Glutamatergic neuron (in vitro differentiated cells): ENCODE measurements around the gene SPOCK1. TPM values are rescaled to one million over a fixed set of nuclear protein-coding genes. Genes with fewer than 3 reads are reported as not detected.

Source experiments
- DNase-seq: peaks from one replicate; pipeline ENCODE4 v3.0.0; 2022
- H3K27ac Mint-ChIP-seq: one replicate; pipeline ENCODE4 v1.8.0; 2020; ENCODE audit warnings: mild to moderate bottlenecking, mixed read lengths, inconsistent platforms; ENCODE audit not compliant: unreplicated experiment
- H3K27me3 Mint-ChIP-seq: one replicate; pipeline ENCODE4 v1.8.0; 2020; ENCODE audit warnings: mild to moderate bottlenecking, moderate library complexity, mixed read lengths, inconsistent platforms; ENCODE audit not compliant: unreplicated experiment
- H3K36me3 Mint-ChIP-seq: one replicate; pipeline ENCODE4 v1.8.0; 2020; ENCODE audit warnings: mild to moderate bottlenecking, mixed read lengths, inconsistent platforms; ENCODE audit not compliant: unreplicated experiment
- H3K4me1 Mint-ChIP-seq: one replicate; pipeline ENCODE4 v1.8.0; 2020; ENCODE audit warnings: mild to moderate bottlenecking, low read depth, mixed read lengths, inconsistent platforms; ENCODE audit not compliant: unreplicated experiment
- H3K4me3 Mint-ChIP-seq: one replicate; pipeline ENCODE4 v1.8.0; 2020; ENCODE audit warnings: mild to moderate bottlenecking, mixed read lengths, inconsistent platforms; ENCODE audit not compliant: unreplicated experiment
- H3K9me3 Mint-ChIP-seq: one replicate; pipeline ENCODE4 v1.8.0; 2020; ENCODE audit warnings: mild to moderate bottlenecking, moderate library complexity, mixed read lengths, inconsistent platforms; ENCODE audit not compliant: unreplicated experiment
- total RNA-seq: library from RNA; stranded (reverse); fragmentation: NEBNext Ultra II Directional; extraction: Animal tissue kit (Norgen Biotek cat#: 25700); gene quantifications from one replicate; pipeline ENCODE4 v1.2.1, GENCODE V29; 2021; ENCODE audit not compliant: unreplicated experiment
- TF ChIP-seq, protein P1 (sequence below): fragments of 200-600 bp; sonication (generic); IDR thresholded peaks from one replicate; pipeline ENCODE4 v1.5.0; 2021; ENCODE audit not compliant: partially characterized antibody, unreplicated experiment

The SPOCK1 gene
- total RNA-seq, 1 donor from 2014 or later = 25.4 TPM

DNA sequence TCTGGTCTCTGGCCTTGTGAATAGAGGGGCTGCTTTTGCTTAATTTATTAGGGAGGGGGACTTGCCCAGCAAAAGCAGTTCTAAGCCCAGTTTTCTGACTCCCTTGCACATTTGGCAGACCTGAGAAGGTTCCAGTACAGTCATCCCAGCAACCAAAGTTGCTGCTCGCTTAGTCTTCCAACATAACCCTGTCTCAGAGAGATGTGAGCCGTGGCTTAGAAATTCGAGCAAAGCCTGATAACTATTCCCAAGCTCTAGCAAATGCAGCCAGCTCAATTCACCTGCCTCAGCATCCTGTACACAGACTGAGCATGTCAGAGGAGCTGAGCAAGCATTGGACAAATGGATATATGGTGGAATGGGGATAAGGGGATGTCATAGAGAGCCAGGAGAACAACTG is 401.9 kb downstream of the SPOCK1 start:
- H3K27me3 Mint-ChIP-seq = no peaks in the 10 kb centered on the region
- H3K36me3 Mint-ChIP-seq = no peaks in the 10 kb centered on the region
- peaks cover 3% of the 10 kb centered on the region for H3K4me1 Mint-ChIP-seq
- no peak overlapping the region for H3K27ac Mint-ChIP-seq
- no peak overlapping the region for H3K4me3 Mint-ChIP-seq
- no peaks in the 10 kb centered on the region for H3K9me3 Mint-ChIP-seq
- DNase-seq = no peak
- TF ChIP-seq, protein P1, sequence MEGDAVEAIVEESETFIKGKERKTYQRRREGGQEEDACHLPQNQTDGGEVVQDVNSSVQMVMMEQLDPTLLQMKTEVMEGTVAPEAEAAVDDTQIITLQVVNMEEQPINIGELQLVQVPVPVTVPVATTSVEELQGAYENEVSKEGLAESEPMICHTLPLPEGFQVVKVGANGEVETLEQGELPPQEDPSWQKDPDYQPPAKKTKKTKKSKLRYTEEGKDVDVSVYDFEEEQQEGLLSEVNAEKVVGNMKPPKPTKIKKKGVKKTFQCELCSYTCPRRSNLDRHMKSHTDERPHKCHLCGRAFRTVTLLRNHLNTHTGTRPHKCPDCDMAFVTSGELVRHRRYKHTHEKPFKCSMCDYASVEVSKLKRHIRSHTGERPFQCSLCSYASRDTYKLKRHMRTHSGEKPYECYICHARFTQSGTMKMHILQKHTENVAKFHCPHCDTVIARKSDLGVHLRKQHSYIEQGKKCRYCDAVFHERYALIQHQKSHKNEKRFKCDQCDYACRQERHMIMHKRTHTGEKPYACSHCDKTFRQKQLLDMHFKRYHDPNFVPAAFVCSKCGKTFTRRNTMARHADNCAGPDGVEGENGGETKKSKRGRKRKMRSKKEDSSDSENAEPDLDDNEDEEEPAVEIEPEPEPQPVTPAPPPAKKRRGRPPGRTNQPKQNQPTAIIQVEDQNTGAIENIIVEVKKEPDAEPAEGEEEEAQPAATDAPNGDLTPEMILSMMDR = no peak

DNA sequence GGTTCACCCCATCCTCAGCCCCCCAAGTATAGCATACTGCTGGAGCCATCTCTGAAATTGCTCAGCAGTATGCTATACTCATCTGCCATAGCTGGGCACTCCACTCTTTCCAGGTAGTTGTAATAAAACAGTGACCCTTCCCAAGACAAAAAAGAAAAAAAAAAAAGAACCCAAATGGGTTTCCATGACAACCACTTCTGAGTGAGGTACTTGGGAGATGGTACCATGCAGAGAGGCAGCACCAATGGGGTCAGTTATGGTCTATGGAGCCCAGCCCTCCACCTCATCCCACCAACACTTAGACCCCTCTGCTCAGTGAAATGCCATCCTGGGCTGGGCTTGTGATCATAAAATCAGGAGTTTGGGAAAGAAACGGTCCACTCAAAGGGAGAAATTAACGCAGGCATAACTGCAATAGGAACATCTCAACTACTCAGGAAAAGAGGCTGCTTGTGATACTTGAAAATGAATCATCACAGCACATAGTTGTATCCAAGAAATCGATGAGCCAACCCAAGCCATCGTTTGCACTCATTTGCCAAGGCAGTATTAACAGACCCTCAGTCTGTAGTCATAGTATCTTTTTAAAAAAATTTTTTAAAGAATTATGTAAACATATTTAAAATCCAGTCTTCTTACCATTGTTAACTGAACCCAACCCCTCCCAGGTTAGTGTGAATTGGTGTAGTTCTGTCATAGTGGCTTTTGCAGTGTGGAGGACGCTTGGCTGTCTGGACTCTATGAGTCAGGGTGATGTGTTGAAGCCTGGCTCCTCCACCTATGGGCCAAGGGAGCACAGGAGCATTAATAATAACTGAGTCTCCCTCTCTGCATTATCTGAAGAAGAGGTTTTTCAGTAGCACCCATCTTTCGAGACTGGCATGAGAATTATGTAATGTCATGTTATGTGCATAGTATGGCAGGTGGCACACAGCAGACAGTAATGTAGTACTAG is 402.7 kb downstream of the SPOCK1 start:
- H3K27me3 Mint-ChIP-seq = no peaks in the 10 kb centered on the region
- H3K4me1 Mint-ChIP-seq = peaks cover 5% of the 10 kb centered on the region
- DNase-seq = no peak
- H3K4me3 Mint-ChIP-seq = no peak overlapping the region
- TF ChIP-seq, protein P1 = no peak
- no peaks in the 10 kb centered on the region for H3K9me3 Mint-ChIP-seq
- no peak overlapping the region for H3K27ac Mint-ChIP-seq
- H3K36me3 Mint-ChIP-seq = no peaks in the 10 kb centered on the region

DNA sequence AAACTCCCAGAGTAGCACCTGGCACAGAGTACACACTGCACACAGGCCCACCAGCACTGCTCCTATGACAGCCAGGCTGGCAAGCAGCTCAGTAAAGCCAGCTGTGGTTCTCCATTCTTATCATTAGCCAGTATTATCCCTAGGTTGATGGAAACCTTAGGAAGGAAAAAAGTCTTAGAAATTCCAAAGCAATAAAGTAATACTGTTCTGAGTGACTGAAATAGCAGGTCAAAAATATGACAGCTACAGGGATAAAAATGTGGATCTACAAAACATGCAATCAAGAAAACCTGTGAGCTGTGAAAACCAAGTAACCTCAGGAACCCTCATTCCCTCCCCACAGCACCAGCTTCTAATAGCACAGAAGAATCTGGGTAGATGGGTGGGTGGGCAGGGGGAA is 403.5 kb downstream of the SPOCK1 start:
- no peak overlapping the region for H3K4me3 Mint-ChIP-seq
- TF ChIP-seq, protein P1 = no peak
- H3K27ac Mint-ChIP-seq = no peak overlapping the region
- H3K27me3 Mint-ChIP-seq = no peaks in the 10 kb centered on the region
- H3K9me3 Mint-ChIP-seq = no peaks in the 10 kb centered on the region
- no peaks in the 10 kb centered on the region for H3K36me3 Mint-ChIP-seq
- peaks cover 5% of the 10 kb centered on the region for H3K4me1 Mint-ChIP-seq
- no peak for DNase-seq

DNA sequence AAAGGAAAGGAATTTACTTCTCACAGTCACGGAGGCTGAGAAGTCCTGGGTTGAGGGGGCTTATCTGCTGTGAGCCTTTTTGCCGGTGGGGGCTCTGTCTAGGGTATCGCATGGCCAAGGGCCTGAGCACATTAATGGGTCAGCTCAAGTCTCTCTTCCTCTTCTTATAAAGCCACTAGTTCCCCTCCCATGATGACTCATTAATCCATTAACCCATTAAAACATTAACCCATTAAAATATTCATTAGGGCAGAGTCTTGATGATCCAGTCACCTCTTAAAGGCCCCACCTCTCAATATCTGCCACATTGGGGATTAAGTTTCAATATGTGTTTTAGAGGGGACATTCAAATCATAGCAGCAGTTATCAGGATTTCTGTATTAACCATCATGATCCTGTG is 406.3 kb downstream of the SPOCK1 start:
- no peak for DNase-seq
- Mint-ChIP-seq H3K36me3 (no peaks in the 10 kb centered on the region), H3K27ac (no peak overlapping the region), H3K4me3 (no peak overlapping the region), H3K27me3 (no peaks in the 10 kb centered on the region), H3K9me3 (no peaks in the 10 kb centered on the region), H3K4me1 (peaks cover 5% of the 10 kb centered on the region)
- TF ChIP-seq, protein P1 = no peak

DNA sequence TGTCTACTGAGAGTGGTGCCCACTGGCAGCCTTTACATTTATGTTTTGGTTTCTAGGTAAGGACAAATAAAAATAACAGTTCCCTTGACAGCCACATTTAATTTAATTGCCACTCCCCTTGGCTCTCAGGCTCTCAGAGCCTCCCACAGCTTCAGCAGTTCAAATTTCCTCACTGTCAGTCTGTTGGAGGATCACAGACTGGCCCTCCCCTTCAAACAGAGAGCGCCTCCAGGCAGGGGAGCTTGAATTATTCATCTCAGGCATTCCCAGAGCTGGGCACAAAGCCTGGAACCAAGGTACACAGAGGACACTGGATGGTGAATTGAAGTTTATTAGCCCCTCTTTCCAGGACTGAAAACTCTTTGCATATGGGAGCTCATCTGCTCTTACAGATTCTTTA is 407.7 kb downstream of the SPOCK1 start:
- Mint-ChIP-seq H3K4me1 (peaks cover 5% of the 10 kb centered on the region), H3K27ac (no peak overlapping the region), H3K9me3 (no peaks in the 10 kb centered on the region), H3K36me3 (no peaks in the 10 kb centered on the region), H3K27me3 (no peaks in the 10 kb centered on the region), H3K4me3 (no peak overlapping the region)
- no peak for DNase-seq
- TF ChIP-seq, protein P1 = no peak
